ENCODE data around the gene ARHGAP44. TPM values are rescaled to one million over a fixed set of nuclear protein-coding genes. Genes with fewer than 3 reads are reported as not detected.

ARHGAP44 gene
- total and polyA plus RNA-seq, 2 experiments from 2014 or later, result 4.6 to 5.4 TPM

GRCh38 chr17:12936501-12936900 lies 147.2 kb downstream of the ARHGAP44 start:
- no peaks in the 10 kb centered on the region for H3K9me3 ChIP-seq (ENCODE audit: low read depth)
- H2AFZ ChIP-seq, result no peak overlapping the region
- no peaks in the 10 kb centered on the region for H3K36me3 ChIP-seq (replicated peaks; ENCODE audit: insufficient read depth, low read depth)
- WGBS (ENCODE audit: low lambda C conversion rate, missing lambda C conversion rate), result 51% methylated on average over 3 of the region's 3 CpGs
- H3K27ac ChIP-seq, result no peak overlapping the region
- no peaks in the 10 kb centered on the region for H4K20me1 ChIP-seq (ENCODE audit: insufficient read depth, poor library complexity, severe bottlenecking)
- no peak overlapping the region for H3K4me3 ChIP-seq
- H3K9me2 ChIP-seq (replicated peaks; ENCODE audit: insufficient read depth), result no peaks in the 10 kb centered on the region
- no peaks in the 10 kb centered on the region for H3K4me1 ChIP-seq (ENCODE audit: insufficient read depth)
- no peaks in the 10 kb centered on the region for H3K27me3 ChIP-seq
- no peaks in the 10 kb centered on the region for H3K79me2 ChIP-seq
- no peak overlapping the region for H3K4me2 ChIP-seq
- DNase-seq (ENCODE audit: low spot score), result no peak
- no peak for TF ChIP-seq EZH2 (IDR thresholded peaks at IDR 0.05; ENCODE audit: borderline replicate concordance)
- TF ChIP-seq CTCF (IDR thresholded peaks at IDR 0.05; ENCODE audit: poor library complexity), result no peak
- TF ChIP-seq EZH2phosphoT487 (IDR thresholded peaks at IDR 0.05; ENCODE audit: low read depth, severe bottlenecking, unreplicated experiment), result no peak

GRCh38 chr17:12940699-12941098 lies 151.4 kb downstream of the ARHGAP44 start:
- no peaks in the 10 kb centered on the region for H3K79me2 ChIP-seq
- H3K27ac ChIP-seq, result no peak overlapping the region
- H4K20me1 ChIP-seq (ENCODE audit: insufficient read depth, poor library complexity, severe bottlenecking), result no peaks in the 10 kb centered on the region
- 90% methylated on average over 2 of the region's 2 CpGs for WGBS (ENCODE audit: low lambda C conversion rate, missing lambda C conversion rate)
- H3K4me1 ChIP-seq (ENCODE audit: insufficient read depth), result no peaks in the 10 kb centered on the region
- H2AFZ ChIP-seq, result no peak overlapping the region
- no peaks in the 10 kb centered on the region for H3K36me3 ChIP-seq (replicated peaks; ENCODE audit: insufficient read depth, low read depth)
- H3K9me3 ChIP-seq (ENCODE audit: low read depth), result no peaks in the 10 kb centered on the region
- H3K4me3 ChIP-seq, result no peak overlapping the region
- no peaks in the 10 kb centered on the region for H3K27me3 ChIP-seq
- H3K4me2 ChIP-seq, result no peak overlapping the region
- no peak for TF ChIP-seq EZH2phosphoT487 (IDR thresholded peaks at IDR 0.05; ENCODE audit: low read depth, severe bottlenecking, unreplicated experiment)
- DNase-seq (ENCODE audit: low spot score), result no peak
- no peaks in the 10 kb centered on the region for H3K9me2 ChIP-seq (replicated peaks; ENCODE audit: insufficient read depth)

GRCh38 chr17:12947047-12947446 lies 157.7 kb downstream of the ARHGAP44 start:
- Histone ChIP-seq H2AFZ (no peak overlapping the region), H3K4me2 (no peak overlapping the region), H3K9me2 (replicated peaks; ENCODE audit: insufficient read depth) (no peaks in the 10 kb centered on the region), H4K20me1 (ENCODE audit: insufficient read depth, poor library complexity, severe bottlenecking) (no peaks in the 10 kb centered on the region), H3K4me3 (no peak overlapping the region), H3K27ac (no peak overlapping the region), H3K9me3 (ENCODE audit: low read depth) (no peaks in the 10 kb centered on the region), H3K27me3 (no peaks in the 10 kb centered on the region), H3K4me1 (ENCODE audit: insufficient read depth) (no peaks in the 10 kb centered on the region), H3K79me2 (no peaks in the 10 kb centered on the region), H3K36me3 (replicated peaks; ENCODE audit: insufficient read depth, low read depth) (no peaks in the 10 kb centered on the region)
- DNase-seq (ENCODE audit: low spot score), result no peak
- TF ChIP-seq EZH2 (IDR thresholded peaks at IDR 0.05; ENCODE audit: borderline replicate concordance) (no peak), CTCF (IDR thresholded peaks at IDR 0.05; ENCODE audit: poor library complexity) (no peak), EZH2phosphoT487 (IDR thresholded peaks at IDR 0.05; ENCODE audit: low read depth, severe bottlenecking, unreplicated experiment) (no peak)
- 94% methylated on average over 4 of the region's 4 CpGs for WGBS (ENCODE audit: low lambda C conversion rate, missing lambda C conversion rate)

- H3K4me3 ChIP-seq, result no peak overlapping the region
- no peaks in the 10 kb centered on the region for H3K9me3 ChIP-seq (ENCODE audit: low read depth)
- H3K4me2 ChIP-seq, result no peak overlapping the region
- H4K20me1 ChIP-seq (ENCODE audit: insufficient read depth, poor library complexity, severe bottlenecking), result no peaks in the 10 kb centered on the region
- no peak for TF ChIP-seq CTCF (IDR thresholded peaks at IDR 0.05; ENCODE audit: poor library complexity)
- TF ChIP-seq EZH2 (IDR thresholded peaks at IDR 0.05; ENCODE audit: borderline replicate concordance), result no peak
- TF ChIP-seq EZH2phosphoT487 (IDR thresholded peaks at IDR 0.05; ENCODE audit: low read depth, severe bottlenecking, unreplicated experiment), result no peak
- no peaks in the 10 kb centered on the region for H3K36me3 ChIP-seq (replicated peaks; ENCODE audit: insufficient read depth, low read depth)
- H3K9me2 ChIP-seq (replicated peaks; ENCODE audit: insufficient read depth), result no peaks in the 10 kb centered on the region
- WGBS (ENCODE audit: low lambda C conversion rate, missing lambda C conversion rate), result 90% methylated on average over 4 of the region's 4 CpGs
- H3K4me1 ChIP-seq (ENCODE audit: insufficient read depth), result no peaks in the 10 kb centered on the region
- no peaks in the 10 kb centered on the region for H3K27me3 ChIP-seq
- no peak for DNase-seq (ENCODE audit: low spot score)
- no peak overlapping the region for H2AFZ ChIP-seq
- no peak overlapping the region for H3K27ac ChIP-seq
- H3K79me2 ChIP-seq, result no peaks in the 10 kb centered on the region
Measured at GRCh38 chr17:12952012-12952411, 162.7 kb downstream of the ARHGAP44 start.
